Upper lobe of left lung (tissue), 4 donors: ENCODE data around the gene NOS1AP.

Experiments used
- CTCF ChIP-seq, 6 experiments: fragments of 450-650 bp in 4 of 6; fragments of 200-600 bp in 2 of 6; sonication (generic) in 2 of 6; IDR thresholded peaks; one replicate each; pipeline ENCODE4 v1.5.1; 2016 to 2019; ENCODE audit warnings: antibody characterized with exemption in 6 of 6
- POLR2A ChIP-seq, 4 donors: fragments of 450-650 bp; IDR thresholded peaks; one replicate each; pipeline ENCODE4 v1.5.1; 2016 to 2017; ENCODE audit warnings: antibody characterized with exemption in 4 of 4, mild to moderate bottlenecking in 2 of 4

GRCh38 chr1:162175379-162176081 lies 106.0 kb downstream of the NOS1AP start:
- TF ChIP-seq POLR2A (IDR thresholded peaks at IDR 0.05), result no peak
- TF ChIP-seq CTCF (IDR thresholded peaks at IDR 0.05), result no peak
